ENCODE measurements around the gene SORBS1. TPM values are rescaled to one million over a fixed set of nuclear protein-coding genes. Genes with fewer than 3 reads are reported as not detected.

Gene SORBS1
- total and polyA plus RNA-seq, 9 of the 15 experiments (the other 6 are each of a cell fraction or from before 2014, with no cell fraction given), result 2.0 to 13.3 (median 6.5) TPM

DNA sequence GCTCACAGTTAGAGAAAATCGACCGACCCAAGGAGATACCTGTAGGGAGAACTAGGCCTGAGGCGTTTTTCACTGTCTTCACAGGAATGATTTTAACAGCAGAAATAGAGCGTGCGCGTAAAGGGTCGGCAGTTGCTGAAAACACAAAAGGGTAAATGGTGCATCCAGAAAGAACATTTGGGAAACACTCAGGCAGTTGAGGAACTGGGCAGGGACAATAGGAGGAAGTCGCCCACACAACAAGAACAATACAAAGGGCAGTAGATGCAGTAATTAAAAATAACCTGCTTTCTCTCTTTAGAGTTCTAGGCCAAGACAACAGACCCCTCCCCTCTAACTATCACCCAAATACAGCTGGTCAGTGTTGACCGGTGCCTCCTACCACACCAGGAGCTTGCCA, 126.6 kb downstream of the SORBS1 start:
- Histone ChIP-seq H3K9me1 (ENCODE audit: control insufficient read depth, insufficient read depth, low read length) (no peaks in the 10 kb centered on the region), H3K36me3 (ENCODE audit: control insufficient read depth, insufficient read depth, low read length) (no peaks in the 10 kb centered on the region), H3K4me3 (no peak overlapping the region), H3K27ac (ENCODE audit: extremely low read depth, low read depth, low read length) (no peak overlapping the region), H3K9ac (ENCODE audit: insufficient read depth in 1 of 2, low read depth in 2 of 2, low read length in 2 of 2) (no peak overlapping the region), H3K9me3 (replicated peaks; ENCODE audit: control insufficient read depth, insufficient read depth, low read depth, low read length) (no peaks in the 10 kb centered on the region), H3K79me2 (ENCODE audit: control insufficient read depth, insufficient read depth, low read length) (no peaks in the 10 kb centered on the region), H3K4me1 (replicated peaks in 1 of 2; ENCODE audit: control insufficient read depth in 2 of 2, insufficient read depth in 2 of 2, low read length in 2 of 2) (no peaks in the 10 kb centered on the region), H3K27me3 (ENCODE audit: control insufficient read depth in 2 of 2, insufficient read depth in 2 of 2, low read length in 2 of 2) (no peaks in the 10 kb centered on the region), H3K4me2 (ENCODE audit: insufficient read depth, low read length) (no peak overlapping the region), H2AFZ (ENCODE audit: low read depth, low read length) (no peak overlapping the region), H4K20me1 (replicated peaks; ENCODE audit: control insufficient read depth, insufficient read depth, low read length) (no peaks in the 10 kb centered on the region)
- FAIRE-seq (no peak), ATAC-seq (no peak), DNase-seq (ENCODE audit: extremely low read depth in 1 of 4, low spot score in 3 of 4) (no peak)
- BruUV-seq (replicated peaks), result no TSS peak
- intact Hi-C loops (cut with micrococcal nuclease), result loop anchor here (5.0 kb wide), 1 partner anchor 33 kb away; no protein-coding TSS in a partner anchor
- in situ Hi-C loops (cut with MboI), result loop anchor here (5.0 kb wide), 1 partner anchor 168 kb away; no protein-coding TSS in a partner anchor
- ChIA-PET POLR2A (no interaction called here), CTCF (ENCODE audit: low intra/inter-chr PET ratio) (no interaction called here)
- WGBS (ENCODE audit: insufficient coverage, low coverage, missing lambda C conversion rate), result 72% methylated on average over 7 of the region's 9 CpGs
- TF ChIP-seq EZH2 (IDR thresholded peaks at IDR 0.05; ENCODE audit: borderline replicate concordance, low read depth, low read length) (no peak), HDAC8 (tag; IDR thresholded peaks at IDR 0.05) (no peak), NFYB (IDR thresholded peaks at IDR 0.05; ENCODE audit: extremely low read depth, insufficient read length) (no peak), RERE (CRISPR knock-in tag; IDR thresholded peaks at IDR 0.05; ENCODE audit: borderline replicate concordance) (no peak), FOXM1 (IDR thresholded peaks at IDR 0.05; ENCODE audit: low read depth) (no peak), FOXM1 (CRISPR knock-in tag; IDR thresholded peaks at IDR 0.05; ENCODE audit: low read depth) (no peak), PHB2 (IDR thresholded peaks at IDR 0.05; ENCODE audit: low read depth) (no peak), IRF1 (CRISPR knock-in tag; IDR thresholded peaks at IDR 0.05; ENCODE audit: borderline replicate concordance) (no peak), ZNF277 (CRISPR knock-in tag; IDR thresholded peaks at IDR 0.05; ENCODE audit: borderline replicate concordance) (no peak), ZBTB1 (CRISPR knock-in tag; IDR thresholded peaks at IDR 0.05; ENCODE audit: borderline replicate concordance, low read depth) (no peak)
- TF ChIP-seq, protein P1, sequence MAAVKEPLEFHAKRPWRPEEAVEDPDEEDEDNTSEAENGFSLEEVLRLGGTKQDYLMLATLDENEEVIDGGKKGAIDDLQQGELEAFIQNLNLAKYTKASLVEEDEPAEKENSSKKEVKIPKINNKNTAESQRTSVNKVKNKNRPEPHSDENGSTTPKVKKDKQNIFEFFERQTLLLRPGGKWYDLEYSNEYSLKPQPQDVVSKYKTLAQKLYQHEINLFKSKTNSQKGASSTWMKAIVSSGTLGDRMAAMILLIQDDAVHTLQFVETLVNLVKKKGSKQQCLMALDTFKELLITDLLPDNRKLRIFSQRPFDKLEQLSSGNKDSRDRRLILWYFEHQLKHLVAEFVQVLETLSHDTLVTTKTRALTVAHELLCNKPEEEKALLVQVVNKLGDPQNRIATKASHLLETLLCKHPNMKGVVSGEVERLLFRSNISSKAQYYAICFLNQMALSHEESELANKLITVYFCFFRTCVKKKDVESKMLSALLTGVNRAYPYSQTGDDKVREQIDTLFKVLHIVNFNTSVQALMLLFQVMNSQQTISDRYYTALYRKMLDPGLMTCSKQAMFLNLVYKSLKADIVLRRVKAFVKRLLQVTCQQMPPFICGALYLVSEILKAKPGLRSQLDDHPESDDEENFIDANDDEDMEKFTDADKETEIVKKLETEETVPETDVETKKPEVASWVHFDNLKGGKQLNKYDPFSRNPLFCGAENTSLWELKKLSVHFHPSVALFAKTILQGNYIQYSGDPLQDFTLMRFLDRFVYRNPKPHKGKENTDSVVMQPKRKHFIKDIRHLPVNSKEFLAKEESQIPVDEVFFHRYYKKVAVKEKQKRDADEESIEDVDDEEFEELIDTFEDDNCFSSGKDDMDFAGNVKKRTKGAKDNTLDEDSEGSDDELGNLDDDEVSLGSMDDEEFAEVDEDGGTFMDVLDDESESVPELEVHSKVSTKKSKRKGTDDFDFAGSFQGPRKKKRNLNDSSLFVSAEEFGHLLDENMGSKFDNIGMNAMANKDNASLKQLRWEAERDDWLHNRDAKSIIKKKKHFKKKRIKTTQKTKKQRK (IDR thresholded peaks at IDR 0.05; ENCODE audit: borderline replicate concordance, low read depth, low read length), result no peak
